Fibroblast of villous mesenchyme (primary cell): ENCODE results near the gene SPECC1. TPM values are rescaled to one million over a fixed set of nuclear protein-coding genes. Genes with fewer than 3 reads are reported as not detected.
"Not testable (repeated sequence)": the region's sequence is repeated elsewhere in the genome, so short reads cannot be mapped to it uniquely, and the experiment has no call there.

Source experiments
- DNase-seq: peaks from one replicate; pipeline ENCODE4 v3.0.0-alpha.2; 2010; ENCODE audit warnings: low read depth
- H3K4me3 ChIP-seq: 2 replicates; pipeline ENCODE4 v1.5.1; 2011; ENCODE audit warnings: low read depth, mild to moderate bottlenecking, low read length
- CTCF ChIP-seq: IDR thresholded peaks from 2 replicates; pipeline ENCODE4 v1.5.1; 2012; ENCODE audit warnings: low read depth, mild to moderate bottlenecking, low read length; ENCODE audit not compliant: insufficient read depth
- total RNA-seq: library from RNA; depleted of rRNA; stranded (reverse); fragments of >200 nt; gene quantifications from 2 replicates; pipeline ENCODE4 v1.2.3, GENCODE V29; 2012

The SPECC1 gene
- total RNA-seq, 1 donor = 148 TPM

GRCh38 chr17:20184977-20185619 is 175.9 kb downstream of the SPECC1 start:
- no peak for DNase-seq
- no peak for TF ChIP-seq CTCF
- H3K4me3 ChIP-seq = no peak overlapping the region

DNA sequence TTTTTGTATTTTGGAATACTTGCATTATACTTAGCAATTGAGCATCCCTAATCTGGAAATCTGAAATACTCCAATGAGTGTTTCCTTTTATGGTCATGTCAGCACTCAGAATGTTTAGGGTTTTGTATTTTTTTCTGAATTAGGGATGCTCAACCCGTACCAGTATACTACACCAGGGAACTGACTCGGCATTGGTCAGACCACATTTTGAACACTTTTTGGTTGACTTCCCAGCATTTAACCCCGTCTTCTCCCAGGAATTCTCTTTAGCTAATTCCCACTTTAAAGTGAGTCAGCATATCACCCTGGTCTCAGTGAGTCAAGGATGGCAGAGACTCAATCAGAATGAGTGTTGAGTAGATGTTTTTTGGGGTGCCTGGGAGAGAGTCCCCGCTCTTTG is 177.9 kb downstream of the SPECC1 start:
- DNase-seq = no peak

GRCh38 chr17:20189302-20189701 is 180.1 kb downstream of the SPECC1 start:
- peak; percentile 36 for DNase-seq

More for the DNA sequence above, 177.9 kb downstream of the SPECC1 start:
- no peak for TF ChIP-seq CTCF
- H3K4me3 ChIP-seq = no peak overlapping the region

DNA sequence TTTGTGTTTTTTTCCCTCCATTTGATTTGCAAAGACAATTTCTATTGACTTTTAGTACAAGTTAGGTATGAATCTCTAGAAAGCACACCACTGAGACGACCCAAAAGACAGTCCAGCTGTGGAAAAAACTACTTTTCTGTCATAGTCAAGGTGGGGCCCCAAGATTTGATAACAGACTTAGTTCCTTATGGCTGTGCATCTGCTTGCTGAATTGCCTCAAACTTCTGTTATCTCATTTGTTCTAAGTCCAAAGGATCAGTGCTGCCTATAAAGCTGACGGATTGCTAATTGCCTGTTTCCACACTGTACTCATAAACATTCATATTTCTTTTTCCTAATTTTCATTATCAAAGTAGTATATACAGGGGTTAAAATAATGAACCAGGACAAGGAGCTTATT is 180.8 kb downstream of the SPECC1 start:
- H3K4me3 ChIP-seq = no peak overlapping the region
- no peak for TF ChIP-seq CTCF

More at GRCh38 chr17:20189302-20189701, 180.1 kb downstream of the SPECC1 start:
- H3K4me3 ChIP-seq = no peak overlapping the region
- no peak for TF ChIP-seq CTCF

GRCh38 chr17:20190605-20191004 is 181.4 kb downstream of the SPECC1 start:
- no peak overlapping the region for H3K4me3 ChIP-seq
- no peak for DNase-seq
- no peak for TF ChIP-seq CTCF

More for the DNA sequence above, 180.8 kb downstream of the SPECC1 start:
- peak; percentile 86 for DNase-seq

- no peak for TF ChIP-seq CTCF
These were observed 181.9 kb downstream of the SPECC1 start for GRCh38 chr17:20191056-20191455.

DNA sequence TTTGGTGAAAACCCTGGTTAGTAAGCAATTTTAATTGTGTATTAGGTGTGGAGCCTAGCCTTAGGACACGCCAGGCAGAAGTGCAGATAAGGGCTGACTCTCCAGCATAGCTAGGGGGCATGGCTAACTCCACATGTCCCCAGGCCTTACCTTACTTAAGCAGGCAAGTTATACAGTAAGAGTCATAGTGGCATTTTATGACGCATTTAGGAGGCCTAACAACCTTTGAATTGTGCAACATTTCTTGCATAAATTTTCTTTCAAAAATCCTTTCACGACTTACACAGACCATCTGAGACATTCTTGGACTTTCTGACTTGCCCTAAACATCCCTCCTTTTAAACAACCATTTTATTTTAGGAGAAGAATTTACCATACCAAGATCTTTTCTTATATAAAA is 187.1 kb downstream of the SPECC1 start:
- not testable (repeated sequence) for H3K4me3 ChIP-seq
- peak; percentile 55 for DNase-seq

More at GRCh38 chr17:20191056-20191455, 181.9 kb downstream of the SPECC1 start:
- peak; percentile 97 for DNase-seq
- no peak overlapping the region for H3K4me3 ChIP-seq
